HG03159 (cell line): ENCODE measurements around the gene THEMIS2.
"Not testable (repeated sequence)": the region's sequence is repeated elsewhere in the genome, so short reads cannot be mapped to it uniquely, and the experiment has no call there.

Experiments used
- ATAC-seq: cut with Tn5 transposase; IDR thresholded peaks from one replicate; pipeline ENCODE4 v1.9.1; 2021; ENCODE audit warnings: mild to moderate bottlenecking, moderate library complexity; ENCODE audit not compliant: unreplicated experiment

The THEMIS2 gene

DNA sequence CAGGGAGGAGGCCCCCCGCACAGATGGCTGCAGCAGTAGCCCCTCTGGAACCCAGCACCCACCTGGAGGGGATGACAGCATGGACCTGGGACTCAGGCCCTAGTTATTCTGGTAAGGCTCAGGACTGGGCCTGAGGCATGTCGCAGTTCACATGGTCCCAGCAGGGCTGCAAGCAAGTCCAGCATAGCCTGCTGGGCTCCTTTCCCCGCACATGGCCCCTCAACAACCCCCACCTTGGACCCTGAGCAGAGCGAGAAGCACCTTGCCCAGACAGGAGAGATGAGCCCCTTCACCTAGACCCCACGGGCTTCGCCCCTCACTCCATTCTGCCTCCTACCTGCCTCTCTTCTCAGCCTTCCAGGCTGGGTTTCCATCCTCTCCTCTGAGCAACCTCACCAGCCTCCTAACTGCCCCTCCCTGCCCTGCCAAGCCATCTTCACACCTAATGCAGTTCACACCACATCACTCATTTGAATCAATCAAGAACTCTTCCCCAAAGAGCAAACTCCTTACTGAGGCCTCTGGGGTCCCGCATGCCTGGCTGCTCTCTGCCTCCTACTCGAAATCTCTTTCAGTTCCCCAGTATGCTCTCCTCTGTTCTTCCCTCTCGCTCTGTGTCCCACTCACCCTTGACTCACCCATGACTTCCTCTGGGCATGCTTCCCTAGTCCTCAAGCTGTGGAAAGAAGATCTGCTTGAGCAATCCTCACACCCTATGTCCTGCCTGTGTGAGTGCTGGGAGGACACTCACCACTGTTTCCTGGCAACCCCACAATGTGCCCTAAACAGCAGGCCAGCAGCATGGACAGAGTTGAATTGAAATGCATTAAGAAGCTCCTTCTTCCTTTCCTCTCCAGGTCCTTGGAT is 9.4 kb upstream of the THEMIS2 start:
- ATAC-seq: no peak

DNA sequence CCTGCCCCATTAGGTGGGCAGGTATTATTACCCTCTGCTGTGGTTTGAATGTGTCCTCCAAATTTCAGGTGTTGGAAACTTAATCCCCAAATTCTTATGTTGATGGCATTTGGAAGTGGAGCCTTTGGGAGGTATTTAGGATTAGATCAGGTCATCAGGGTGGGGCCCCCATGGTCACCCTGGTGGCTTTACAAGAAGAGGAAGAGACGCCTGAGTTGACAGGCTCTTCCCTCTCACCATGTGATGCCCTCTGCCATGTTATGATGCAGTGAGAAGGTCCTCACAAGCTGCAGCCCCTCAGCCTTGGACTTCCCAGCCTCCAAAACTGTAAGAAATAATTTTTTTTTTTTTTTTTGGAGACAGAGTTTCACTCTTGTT is 8.8 kb upstream of the THEMIS2 start:
- no peak for ATAC-seq

DNA sequence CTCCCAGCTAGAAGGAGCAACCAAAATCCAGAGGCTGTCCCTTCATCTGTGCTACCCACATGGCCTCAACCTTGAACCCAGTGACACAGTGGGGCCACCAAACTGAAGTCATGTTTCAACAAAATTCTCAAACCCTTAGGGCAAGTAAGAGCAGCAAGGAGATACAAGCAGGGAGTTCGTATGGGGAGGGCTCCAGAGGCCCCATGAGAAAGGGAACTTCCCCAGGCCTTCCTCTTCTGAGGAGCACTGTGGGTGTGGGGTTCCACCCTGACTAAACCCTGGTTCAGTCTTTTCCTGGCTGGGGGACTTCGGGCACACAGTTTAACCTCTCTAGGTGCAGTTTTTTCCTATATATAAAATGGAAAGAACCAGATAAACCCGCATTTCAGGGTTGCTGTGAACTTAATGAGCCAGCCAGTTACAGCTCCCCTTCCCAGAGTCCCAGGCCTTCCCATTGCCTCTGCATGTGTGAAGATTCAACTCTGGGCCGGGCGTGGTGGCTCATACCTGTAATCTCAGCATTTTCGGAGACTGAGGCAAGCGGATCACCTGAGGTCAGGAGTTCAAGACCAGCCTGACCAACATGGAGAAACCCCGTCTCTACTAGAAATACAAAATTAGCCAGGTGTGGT is 8.0 kb upstream of the THEMIS2 start:
- ATAC-seq: no peak

DNA sequence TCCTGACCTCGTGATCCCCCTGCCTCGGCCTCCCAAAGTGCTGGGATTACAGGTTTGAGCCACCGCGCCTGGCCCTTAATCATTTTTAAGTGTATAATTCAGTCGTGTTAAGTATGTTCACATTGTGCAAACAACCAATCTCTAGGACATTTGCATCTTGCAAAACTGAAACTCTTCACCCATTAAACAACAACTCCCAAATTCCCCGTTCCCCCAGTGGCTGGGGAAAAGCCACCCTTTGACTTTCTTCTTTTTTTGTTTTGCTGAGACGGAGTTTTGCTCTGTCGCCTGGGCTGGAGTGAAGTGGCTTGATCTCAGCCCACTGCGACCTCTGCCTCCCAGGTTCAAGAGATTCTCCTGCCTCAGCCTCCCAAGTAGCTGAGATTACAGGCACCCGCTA is 6.5 kb upstream of the THEMIS2 start:
- ATAC-seq: no peak

DNA sequence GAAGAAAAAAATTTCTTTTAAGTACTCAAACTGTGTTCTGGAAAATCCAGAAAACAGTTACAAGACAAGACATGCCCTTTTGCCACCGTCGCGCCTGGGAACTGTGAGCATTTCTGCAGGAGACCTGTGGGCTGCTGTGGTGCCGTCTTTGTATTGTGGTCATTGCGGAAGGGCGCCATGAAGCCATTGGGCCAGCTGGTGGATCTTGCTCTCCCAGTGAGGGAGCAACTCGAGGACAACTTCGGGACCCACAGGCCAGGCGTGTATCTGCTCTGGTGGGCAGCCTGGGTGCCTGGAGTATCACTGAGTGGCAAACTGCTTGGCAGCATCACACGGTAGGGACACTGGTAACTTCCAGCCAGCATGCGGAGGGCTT is 3.8 kb upstream of the THEMIS2 start:
- ATAC-seq: no peak

DNA sequence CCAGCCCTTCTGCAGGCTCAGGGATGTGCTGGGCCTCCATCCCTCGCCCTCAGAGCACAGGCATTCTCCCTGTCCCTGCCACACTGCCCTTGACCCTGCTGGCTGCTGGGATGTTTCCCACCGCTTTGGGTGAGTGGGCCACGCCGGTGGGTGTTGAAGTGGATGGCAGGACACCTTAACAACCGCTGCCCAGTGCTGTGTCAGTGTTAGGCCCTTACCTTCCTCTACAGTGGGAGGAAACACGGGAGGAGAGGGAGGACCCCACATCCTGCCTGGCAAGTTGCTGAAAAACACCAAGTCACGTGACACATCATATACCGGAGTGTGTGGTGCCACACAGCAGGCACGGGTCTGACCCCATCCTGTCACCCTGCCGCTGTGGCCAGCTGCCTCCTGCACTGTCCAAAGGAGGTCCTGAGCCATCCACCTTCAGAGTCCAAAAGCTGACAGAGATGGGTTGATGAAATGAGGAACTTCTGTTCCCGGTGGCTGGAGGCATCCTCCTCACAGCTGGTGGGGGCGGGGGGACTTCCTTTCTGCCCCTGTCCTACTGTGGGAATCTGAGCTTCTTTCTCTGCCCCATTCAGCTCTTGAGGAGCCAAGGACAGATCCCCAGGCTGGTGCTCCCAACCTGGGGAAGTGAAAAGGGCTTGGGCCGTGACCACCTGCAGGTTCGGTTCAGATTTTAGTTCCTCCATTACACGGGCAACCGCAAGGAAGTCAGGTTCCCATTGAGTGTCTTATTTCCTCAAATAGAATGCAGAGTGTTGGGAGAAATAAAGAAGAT is 3.2 kb upstream of the THEMIS2 start:
- ATAC-seq: no peak

DNA sequence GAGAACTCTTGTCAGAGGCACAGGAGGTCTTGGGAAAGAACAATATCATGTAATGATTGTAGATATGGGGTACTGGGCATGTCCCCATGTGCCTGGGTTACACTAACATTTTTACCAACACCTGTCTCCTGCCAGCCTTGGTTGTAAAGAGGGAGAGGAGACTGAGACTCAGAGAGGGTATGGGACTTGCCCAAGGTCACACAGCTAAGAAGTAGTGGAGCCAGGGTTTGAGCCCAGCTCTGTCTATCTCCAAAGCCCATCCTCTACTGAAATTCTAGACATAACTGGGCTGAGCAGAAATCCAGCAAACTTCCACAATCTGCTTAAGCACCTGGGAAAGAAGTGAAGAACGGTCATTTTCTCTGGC is 2.6 kb upstream of the THEMIS2 start:
- no peak for ATAC-seq

DNA sequence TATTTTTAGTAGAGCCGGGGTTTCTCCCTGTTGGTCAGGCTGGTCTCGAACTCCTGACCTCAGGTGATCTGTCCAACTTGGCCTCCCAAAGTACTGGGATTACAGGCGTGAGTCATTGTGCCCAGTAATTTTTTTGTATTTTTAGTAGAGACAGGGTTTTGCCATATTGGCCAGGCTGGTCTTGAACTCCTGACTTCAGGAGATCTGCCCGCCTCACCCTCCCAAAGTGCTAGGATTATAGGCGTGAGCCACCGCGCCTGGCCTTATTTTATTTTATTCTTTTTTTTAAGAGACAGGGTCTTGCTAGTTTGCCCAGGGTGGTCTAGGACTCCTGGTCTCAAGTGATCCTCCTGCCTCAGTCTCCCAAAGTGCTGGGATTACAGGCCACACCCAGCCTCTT is 1.3 kb upstream of the THEMIS2 start:
- not testable (repeated sequence) for ATAC-seq

DNA sequence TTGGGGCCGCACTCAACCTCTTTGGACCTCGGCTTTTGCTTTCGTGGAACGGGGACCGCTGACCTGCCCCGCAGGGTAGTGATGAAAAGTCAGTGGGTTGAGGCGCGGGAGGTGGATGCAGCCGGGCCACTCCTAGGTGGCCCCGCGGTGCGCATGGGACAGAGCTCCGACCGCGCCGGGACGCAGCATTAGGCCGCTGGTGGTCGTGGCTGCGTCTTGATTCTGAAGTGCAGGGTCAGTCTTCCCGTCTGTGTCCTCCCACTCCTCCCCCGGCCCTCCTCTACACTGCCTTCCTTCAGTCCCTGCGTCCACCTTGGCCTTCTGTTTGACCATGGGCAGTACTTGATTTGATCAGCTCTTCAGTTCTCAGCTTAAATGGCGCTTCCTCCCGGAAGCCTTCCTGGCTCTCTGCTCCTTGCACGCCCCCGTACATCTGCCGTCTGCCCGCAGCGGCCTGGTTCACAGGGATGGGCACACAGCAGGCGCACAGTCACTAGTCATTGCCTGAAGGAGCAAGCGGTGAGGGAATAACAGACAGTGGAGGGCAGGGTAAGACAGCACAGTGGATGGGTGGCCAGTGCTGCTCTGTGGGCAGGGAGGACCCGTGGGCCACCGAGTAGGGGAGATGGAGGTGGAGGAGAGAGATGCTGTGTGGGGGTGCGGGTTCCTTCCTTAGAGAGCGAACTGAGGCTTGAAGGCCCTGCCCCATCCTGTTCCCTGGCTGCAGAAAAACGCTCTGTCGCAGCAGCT is 633 bp downstream of the THEMIS2 start:
- no peak for ATAC-seq

DNA sequence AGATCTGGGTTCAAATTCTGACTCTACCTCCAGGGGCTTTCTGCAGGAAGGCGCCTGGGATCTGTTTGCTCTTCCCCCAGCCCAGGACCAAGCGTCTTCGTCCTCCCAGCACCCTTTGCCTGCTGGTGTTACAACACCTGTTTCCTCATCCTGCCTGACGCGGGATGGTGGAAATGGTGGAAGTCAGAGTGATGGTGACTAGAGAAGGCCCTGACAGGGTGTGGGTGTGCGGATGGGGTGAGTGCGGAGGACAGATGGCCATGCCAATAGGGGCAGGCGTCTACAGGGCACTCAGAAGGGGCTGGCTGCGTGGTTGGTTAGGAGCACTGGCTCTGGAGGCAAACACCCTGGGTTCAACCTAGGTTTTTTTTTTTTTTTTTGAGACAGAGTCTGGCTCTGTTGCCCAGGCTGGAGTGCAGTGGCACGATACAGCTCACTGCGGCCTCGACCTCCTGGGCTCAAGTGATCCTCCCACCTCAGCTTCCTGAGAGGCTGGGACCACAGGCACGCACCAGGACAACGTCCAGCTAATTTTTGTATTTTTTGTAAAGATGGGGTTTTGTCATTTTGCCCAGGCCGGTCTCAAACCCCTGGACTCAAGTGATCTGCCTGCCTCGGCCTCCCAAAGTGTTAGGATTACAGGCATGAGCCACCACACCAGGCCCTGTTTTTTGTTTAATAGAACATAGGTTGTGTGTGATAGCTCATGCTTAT is 1.5 kb downstream of the THEMIS2 start:
- ATAC-seq: no peak

DNA sequence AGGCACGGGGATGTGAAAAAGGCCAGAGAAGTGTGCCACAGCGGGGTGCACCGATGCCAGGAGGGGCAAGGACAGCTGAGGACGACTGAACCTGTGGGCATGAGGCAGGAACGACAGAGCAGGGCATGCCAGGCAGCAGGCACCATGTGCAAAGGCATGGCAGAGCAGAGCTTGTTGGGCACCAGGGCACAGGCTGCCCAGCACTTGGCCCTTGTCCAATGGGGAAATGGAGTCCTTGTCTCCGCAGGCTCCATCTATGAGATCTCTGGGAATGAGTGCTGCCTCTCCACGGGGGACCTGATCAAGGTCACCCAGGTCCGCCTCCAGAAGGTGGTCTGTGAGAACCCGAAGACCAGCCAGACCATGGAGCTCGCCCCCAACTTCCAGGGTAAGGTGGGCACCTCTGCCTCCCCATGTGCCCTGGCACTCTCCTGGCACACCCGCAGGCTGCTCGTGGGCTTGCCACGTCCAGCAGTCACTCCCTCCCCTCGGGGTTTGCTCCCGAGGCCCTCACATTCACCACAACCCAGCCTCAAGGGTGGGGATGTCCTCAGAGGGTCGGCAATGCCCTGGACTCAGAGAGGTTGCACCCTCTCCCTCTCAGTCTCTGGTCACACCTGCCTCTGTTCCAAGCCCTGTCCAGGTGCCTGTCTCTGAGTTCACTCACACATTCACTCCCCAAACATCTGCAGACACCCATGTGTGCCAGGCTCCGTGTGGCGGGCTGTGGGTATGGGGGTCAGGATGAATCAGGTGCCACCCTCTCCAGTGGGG is 4.2 kb downstream of the THEMIS2 start:
- no peak for ATAC-seq

DNA sequence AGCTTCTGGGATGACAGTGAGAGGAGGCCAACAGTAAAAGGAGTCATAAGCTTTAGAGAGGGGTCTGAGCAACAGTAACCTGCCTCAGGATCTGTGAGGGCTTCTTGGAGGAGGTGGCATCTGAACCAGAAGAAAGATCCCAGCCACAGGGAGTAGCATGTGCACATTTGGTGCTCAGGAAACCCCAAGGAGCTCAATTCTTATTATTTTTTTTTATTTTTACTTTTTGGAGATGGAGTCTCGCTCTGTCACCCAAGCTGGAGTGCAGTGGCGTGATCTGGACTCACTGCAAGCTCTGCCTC is 4.7 kb downstream of the THEMIS2 start:
- no peak for ATAC-seq

DNA sequence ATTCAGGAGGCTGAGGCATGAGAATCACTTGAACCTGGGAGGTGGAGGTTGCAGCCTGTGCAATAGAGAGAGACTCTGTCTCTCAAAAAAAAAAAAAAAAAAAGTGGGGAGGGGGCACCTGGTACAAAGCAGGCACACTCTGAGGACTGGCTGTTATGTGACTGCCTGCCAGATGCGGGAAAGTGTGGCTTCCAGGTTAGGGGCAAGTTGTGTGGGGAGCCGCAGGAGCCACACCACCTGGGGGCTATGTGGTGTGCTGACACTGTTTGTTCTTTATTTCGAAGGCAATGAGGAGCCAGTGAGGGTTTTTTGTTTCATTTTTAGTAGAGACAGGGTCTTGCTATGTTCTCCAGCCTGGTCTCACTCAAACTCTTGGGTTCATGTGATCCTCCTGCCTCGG is 5.7 kb downstream of the THEMIS2 start:
- ATAC-seq: no peak

DNA sequence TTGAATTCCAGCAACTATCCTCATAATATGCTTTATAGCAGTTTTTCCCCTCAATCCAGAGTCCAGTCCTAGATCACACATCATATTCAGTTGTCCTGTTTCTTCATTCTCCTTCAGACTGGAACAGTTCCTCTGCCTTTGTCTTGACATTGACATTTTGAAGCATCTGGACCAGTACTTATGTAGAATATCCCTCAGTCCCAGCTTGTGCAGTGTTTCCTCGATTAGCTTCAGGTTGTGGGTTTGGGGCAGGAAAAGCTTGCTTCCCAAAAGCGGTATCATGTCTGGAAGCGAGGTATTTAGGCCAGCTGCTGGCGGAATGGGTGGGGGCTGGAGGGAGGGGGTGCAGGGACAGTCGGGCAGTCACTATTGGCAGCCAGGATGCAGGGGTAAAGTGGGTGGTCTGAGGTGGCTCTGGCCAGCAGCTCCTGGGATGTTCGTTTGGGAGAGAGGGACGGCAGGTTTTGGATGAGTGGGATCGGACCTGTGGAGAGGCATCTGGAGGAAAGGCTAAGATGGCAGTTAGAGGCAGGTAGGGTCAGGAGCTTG is 6.5 kb downstream of the THEMIS2 start:
- ATAC-seq: no peak

DNA sequence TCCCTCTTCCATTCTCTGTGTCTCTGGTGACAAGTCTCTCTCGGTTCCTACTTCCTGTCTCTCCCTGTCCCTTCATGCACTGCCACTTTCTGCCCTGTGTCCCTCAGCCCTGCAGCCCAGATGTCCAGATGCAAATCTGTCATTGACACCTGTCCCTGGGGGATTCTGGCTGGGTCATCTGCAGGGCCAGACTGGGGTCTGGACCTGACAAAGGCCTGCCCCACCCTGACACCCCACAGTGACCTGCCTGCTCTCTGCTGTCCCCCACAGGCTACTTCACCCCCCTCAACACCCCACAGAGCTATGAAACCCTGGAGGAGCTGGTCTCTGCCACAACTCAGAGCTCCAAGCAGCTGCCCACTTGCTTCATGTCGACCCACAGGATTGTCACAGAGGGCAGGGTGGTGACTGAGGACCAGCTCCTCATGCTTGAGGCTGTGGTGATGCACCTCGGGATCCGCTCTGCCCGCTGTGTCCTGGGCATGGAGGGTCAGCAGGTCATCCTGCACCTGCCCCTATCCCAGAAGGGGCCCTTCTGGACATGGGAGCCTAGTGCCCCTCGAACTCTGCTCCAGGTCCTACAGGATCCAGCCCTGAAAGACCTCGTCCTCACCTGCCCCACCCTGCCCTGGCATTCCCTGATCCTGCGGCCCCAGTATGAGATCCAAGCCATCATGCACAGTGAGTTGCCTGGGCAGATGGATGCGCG is 7.2 kb downstream of the THEMIS2 start:
- ATAC-seq: no peak

DNA sequence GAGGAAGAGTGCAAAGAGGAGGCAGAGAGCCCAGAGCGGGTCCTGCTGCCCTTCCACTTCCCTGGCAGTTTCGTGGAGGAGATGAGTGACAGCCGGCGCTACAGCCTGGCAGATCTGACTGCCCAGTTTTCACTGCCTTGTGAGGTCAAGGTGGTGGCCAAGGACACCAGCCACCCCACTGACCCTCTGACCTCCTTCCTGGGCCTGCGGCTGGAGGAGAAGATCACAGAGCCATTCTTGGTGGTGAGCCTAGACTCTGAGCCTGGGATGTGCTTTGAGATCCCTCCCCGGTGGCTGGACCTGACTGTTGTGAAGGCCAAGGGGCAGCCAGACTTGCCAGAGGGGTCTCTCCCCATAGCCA is 10.2 kb downstream of the THEMIS2 start:
- ATAC-seq: no peak

DNA sequence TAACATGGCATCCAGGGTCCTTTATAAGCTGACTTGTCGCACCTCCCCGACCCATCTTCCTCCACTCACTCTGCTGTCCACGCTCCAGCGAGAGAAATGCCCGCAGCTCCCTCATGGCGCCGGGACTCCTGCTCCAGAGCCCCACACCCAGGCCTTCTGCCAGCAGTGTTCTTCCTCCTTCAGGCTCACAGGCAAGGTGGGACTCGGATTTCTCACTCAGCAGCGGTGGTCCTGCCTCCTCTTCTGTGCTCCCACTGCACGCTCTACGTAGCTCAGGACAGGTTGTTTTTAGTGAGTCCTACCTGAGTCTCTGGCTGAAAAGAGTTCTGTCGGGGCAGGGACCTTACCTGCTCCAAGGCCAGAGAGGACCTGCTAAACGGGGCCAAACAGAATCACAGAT is 11.2 kb downstream of the THEMIS2 start:
- ATAC-seq: no peak

DNA sequence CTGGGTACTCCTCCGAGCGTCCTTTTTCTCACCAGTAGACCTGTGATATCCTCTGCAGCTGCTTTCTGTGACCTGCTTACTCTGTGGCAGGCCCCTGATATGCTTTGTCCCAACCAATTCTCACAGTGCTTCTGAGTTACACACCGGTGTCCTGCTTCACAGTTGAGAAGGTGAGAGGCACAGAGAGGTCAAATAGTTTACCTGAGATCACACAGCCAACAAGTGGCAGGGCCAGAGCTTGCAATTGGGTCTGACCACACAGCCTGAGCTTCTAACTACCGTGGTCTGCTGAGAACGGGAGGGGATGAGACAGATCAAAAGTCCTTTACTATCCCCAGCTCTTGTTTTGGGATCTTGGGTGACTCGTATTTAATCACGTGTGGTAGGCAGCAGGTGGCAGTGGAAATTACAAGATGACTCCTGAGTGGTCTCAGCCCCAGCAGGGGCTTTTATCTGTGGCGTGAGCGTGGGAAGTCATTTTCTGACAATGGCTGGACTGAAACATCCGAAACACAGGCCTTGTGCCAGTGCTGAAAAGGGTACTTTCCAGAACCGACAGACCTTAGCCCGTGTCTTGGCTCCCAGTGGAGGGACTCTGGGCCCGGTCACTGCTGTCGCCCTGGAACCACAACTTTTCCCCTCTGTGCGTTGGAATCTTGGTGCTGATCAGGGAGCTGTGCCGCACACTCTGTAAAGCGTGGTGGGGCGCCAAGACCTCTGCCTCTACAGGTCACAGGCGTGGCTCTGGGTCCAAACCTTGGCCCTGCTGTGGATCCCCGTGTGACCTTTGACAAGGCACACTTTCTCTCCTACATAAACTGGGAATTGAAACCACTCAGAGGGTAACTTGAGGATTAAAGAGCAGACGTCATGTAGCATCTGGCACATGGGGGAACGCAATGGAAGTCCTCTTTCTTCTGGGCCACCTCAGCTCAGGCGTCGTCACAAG is 11.9 kb downstream of the THEMIS2 start:
- ATAC-seq: no peak
